ENCODE measurements around the gene ACAD11.
A peak's percentile ranks its signal among the peaks of the same experiment; 100 is the strongest.

The ACAD11 gene, protein sequence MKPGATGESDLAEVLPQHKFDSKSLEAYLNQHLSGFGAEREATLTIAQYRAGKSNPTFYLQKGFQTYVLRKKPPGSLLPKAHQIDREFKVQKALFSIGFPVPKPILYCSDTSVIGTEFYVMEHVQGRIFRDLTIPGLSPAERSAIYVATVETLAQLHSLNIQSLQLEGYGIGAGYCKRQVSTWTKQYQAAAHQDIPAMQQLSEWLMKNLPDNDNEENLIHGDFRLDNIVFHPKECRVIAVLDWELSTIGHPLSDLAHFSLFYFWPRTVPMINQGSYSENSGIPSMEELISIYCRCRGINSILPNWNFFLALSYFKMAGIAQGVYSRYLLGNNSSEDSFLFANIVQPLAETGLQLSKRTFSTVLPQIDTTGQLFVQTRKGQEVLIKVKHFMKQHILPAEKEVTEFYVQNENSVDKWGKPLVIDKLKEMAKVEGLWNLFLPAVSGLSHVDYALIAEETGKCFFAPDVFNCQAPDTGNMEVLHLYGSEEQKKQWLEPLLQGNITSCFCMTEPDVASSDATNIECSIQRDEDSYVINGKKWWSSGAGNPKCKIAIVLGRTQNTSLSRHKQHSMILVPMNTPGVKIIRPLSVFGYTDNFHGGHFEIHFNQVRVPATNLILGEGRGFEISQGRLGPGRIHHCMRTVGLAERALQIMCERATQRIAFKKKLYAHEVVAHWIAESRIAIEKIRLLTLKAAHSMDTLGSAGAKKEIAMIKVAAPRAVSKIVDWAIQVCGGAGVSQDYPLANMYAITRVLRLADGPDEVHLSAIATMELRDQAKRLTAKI

DNA sequence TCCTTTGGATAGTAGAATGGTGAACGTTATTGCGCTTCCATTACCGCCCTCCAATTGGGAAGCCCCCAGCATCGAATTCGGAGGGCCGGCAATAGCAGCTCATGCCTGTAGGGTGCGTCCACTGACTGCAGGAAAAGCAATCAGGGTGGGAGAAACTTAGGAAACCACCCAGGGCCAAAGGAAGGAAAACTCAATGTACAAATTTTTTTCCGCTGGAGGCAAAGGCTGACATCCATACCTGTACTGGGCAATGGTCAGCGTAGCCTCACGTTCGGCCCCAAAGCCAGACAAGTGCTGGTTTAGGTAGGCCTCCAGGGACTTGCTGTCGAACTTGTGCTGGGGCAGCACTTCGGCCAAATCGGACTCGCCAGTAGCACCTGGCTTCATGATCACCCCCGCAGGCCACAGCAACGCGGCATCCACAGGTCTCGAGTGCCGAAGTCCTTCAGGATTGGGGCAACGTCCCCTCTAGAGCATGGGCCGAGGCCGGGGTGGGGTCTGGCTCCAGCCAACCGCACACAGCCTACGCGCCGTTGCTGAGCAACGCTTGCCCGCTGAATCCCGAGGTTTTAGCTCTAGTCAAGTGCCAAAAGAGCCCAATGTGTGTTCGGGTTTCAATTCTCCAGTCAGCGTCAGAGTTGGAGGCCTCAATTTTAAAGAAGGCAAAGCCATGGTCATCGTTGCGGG lies at the start of gene ACAD11:
ACAD11 (minus strand) TSS at position 445 of the 687 bp plus-strand sequence; CDS start at position 387, 58 bp downstream.
- peak; percentile 12 for DNase-seq (ENCODE audit: low read depth)

- DNase-seq (ENCODE audit: low read depth): no peak
Measured at GRCh38 chr3:132703733-132704132, 44.1 kb upstream of the ACAD11 start.

DNA sequence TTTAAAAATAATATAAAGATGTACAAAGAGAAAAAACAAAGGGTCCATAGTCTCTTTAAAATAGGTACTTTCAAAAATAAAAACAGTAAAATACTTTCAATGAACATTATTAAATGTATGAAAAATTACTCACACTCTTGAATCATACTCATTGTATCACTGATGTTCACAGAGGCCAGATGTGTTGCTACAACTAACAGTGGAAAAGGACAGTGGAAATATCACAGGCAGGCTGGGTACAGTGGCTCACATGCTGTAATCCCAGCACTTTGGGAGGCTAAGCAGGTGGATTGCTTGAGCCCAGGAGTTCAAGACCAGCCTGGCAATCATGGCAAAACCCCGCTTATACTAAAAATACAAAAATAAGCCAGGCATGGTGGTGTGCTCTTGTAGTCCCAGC lies 35.8 kb upstream of the ACAD11 start:
- no peak for DNase-seq (ENCODE audit: low read depth)

DNA sequence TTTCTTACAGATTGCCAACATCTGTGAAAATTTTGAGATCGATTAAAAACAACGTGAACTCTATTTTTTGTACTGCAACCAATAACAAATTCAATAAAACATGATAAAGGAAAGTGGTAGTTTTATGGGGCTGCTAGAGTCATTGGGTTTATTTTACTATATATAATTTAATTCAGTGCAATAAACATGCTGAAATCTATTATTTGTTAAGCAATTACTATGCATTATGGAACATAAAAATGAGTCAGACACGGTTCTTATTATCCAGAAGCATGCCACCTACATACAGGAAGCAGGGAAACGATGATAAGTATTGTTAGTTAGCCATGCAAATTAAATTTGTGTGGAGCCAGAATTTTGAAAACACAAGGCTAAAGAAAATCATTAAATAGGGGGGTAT lies 35.4 kb upstream of the ACAD11 start:
- DNase-seq (ENCODE audit: low read depth): no peak

- no peak for DNase-seq (ENCODE audit: low read depth)
Measured at GRCh38 chr3:132690040-132690439, 30.4 kb upstream of the ACAD11 start.

DNA sequence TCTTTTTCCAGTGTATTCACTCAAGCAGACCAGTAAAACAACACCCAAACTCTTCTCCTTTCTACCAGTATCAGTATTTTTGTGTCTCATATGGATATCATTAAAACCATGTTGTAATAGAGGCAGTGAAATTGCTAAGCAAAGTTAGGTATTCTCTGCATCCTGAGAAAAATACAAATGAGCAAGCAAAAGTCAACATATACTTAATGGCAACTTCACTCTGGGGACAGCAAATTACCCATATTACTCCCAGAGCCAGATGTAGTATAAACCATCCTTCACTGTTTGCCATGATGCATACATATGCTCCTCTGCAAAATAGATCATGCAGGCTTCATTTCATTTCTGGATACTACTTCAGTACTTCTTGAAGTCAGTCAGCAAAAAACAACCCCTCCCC lies 22.6 kb upstream of the ACAD11 start:
- no peak for DNase-seq (ENCODE audit: low read depth)

DNA sequence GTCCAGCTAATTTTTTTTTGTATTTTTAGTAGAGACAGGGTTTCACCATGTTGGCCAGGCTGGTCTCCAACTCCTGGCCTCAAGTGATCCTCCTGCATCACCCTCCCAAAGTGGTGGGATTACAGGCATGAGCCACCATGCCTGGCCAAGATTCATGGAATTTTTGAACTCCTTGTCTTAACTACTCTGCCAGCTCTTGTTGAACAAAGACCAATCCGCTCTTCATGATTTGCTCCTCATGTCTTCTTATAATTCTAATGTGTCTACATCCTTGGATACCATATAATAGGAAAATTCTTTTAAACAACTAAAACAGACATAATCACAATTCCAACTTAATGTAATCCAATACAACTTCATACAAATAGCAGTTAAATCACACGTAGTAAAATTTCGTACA lies 21.8 kb upstream of the ACAD11 start:
- DNase-seq (ENCODE audit: low read depth): no peak

DNA sequence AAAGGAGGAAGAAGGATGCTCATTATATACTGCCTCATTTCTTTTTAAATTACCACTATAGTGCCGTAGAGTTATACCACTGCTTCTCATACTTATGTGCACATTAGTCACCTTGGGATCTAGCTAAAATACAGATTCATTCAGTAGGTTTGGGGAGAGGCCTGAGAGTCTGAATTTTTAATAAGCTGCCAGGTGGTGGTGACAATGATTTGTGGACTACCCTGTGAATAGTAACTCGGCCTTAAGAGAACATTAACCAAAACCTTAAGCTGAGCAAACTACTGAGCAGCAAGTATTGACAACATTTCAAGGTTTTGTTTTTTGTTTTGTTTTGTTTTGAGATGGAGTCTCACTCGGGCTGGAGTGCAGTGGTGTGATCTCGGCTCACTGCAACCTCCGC lies 20.3 kb upstream of the ACAD11 start:
- DNase-seq (ENCODE audit: low read depth): no peak

DNA sequence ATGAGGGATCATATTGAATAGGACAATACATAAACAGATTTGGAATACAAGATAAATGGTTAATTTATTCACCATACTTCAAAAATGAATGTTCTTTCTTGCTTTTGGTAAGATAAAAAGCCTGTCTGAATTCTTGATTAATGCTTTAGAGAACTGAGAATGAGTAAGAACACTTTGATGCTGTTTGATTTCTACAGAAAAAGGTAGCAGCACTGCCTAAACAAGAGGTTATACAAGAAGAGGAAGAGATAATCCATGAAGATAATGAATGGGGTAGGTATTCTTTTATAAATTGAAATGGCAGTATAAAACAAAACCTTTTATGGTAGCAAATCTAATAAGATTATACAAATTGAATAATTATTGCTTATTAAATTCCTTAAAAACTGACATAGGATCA lies 15.8 kb upstream of the ACAD11 start:
- no peak for DNase-seq (ENCODE audit: low read depth)

DNA sequence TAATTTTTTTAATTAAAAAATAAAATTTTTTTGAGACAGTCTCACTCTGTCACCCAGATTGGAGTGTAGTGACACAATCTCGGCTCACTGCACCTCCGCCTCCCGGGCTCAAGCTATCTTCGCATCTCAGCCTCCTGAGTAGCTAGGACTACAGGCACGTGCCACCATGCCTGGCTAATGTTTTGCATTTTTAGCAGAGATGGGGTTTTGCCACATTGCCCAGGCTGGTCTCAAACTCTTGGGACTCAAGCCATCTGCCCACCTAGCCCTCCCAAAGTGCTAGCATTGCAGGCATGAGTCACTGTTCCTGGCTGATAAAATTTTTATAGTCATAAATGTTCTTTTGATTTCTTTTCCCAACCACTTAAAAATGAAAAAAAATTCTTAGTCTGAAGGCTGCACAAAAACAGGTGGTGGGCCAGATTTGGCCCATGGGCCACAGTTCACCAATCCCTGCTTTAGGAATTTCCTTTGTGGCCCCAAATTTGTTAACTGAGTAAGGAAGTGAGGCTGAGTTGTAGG lies 9.7 kb upstream of the ACAD11 start:
- DNase-seq (ENCODE audit: low read depth): no peak

GRCh38 chr3:132665230-132665745 lies 5.7 kb upstream of the ACAD11 start:
- DNase-seq (ENCODE audit: low read depth): no peak

GRCh38 chr3:132662212-132662611 lies 2.6 kb upstream of the ACAD11 start:
- no peak for DNase-seq (ENCODE audit: low read depth)

DNA sequence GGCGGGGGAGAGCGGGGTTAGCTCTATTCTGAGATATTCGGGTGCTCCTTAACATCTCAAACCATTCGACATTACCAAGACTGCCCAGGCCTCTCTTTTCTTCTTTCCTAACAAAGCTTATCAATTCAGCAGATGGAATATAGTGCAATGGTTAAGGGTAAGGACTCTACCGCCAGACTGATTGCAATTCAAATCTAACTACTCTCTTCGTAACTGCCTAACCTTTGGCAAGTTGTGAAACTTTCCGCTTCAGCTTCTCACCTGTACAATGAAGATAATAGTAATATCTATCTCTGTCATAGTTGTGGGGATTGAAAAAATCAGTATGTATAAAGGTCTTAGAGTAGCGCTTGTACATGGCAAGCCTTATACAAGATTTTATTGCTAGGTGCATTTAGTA lies 1.5 kb upstream of the ACAD11 start:
- no peak for DNase-seq (ENCODE audit: low read depth)

GRCh38 chr3:132660811-132661070 lies 1.1 kb upstream of the ACAD11 start:
- DNase-seq (ENCODE audit: low read depth): no peak

DNA sequence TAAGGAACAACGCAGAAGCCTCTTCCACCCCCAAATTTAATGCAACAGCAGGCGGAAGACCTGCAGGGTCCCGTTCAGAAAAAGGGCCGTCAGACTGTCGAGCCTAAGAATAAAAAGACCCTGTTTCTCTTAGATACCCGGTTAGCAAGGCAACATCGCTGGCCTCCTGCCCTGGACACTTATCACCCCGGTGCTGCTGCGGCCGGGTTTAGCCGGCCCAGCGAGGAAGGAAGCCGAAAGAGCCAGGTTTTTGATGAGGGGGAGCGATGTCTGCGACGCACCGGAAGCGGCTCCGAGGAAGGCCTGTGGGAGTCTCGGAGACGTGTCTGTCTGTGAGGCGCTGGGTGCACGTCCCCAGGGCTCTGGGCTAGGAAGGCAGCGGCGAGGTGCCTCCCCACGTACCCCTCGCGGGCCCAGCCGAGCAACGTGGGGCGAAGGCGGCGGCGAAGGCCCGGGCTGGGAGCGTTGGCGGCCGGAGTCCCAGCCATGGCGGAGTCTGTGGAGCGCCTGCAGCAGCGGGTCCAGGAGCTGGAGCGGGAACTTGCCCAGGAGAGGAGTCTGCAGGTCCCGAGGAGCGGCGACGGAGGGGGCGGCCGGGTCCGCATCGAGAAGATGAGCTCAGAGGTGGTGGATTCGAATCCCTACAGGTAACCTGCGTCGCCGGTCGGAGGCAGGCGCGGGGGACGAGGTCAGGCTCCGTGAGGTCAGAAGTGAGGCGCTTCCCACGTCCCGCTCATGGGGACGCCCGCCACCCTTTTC lies 622 bp upstream of the ACAD11 start, which contains the start of gene UBA5:
UBA5 (plus strand) TSS at position 278 of the 759 bp plus-strand sequence; CDS start at position 487, 209 bp downstream.
- peak; percentile 61 for DNase-seq (ENCODE audit: low read depth)

DNA sequence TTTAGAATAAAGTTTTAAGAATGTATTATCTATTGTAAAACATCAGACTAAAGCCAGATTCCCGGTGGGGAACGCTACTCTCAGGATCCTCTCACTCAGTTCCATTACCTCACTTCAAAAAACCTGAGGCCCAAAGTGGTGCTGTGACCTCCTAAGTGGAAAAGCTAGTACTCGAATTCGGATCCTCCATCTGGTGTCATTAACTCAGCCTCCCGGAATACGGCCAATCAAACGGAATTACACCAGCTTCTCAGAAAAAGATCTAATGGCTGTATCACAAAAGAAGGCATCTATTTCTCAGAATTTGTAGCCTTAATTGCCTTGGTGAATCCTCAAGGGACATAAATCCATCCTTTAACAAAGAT lies 627 bp downstream of the ACAD11 start:
- DNase-seq (ENCODE audit: low read depth): no peak

DNA sequence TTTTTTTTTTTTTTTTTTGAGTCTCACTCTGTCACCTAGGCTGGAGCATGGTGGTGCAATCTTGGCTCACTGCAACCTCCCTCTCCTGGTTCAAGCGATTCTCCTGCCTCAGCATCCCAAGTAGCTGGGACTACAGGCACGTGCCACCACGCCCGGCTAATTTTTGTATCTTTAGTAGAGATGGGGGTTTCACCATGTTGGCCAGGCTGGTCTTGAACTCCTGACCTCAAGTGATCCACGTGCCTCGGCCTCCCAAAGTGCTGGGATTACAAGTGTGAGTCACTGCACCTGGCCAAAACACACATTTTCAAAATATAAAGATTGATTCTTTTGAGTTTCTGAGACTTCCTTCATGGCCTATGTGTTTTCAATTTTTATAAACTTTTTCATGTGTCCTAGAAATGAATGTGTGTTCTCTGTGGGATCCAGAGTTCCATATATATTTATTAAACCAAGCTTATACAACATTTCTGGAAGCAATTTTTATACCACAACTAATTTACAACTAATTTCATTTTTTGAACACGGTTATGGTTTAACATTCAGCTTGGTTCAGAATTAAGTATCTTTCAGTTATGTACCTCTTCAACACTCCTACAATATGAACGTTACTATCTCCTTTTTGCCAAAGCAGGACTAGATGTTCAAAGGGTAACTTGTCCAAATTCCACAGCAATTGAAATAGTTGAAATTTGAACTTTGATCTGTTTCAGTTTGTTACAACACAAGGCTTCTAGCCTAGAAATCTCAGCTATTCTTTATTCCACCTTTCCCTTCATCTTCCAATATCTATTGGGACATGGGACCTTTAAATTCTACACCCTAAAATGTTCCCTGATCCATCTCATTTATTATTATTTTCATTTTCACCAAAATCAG lies 1.5 kb downstream of the ACAD11 start:
- no peak for DNase-seq (ENCODE audit: low read depth)

- no peak for DNase-seq (ENCODE audit: low read depth)
Measured at GRCh38 chr3:132655471-132655870, 4.1 kb downstream of the ACAD11 start.

- DNase-seq (ENCODE audit: low read depth): no peak
Measured at GRCh38 chr3:132654721-132655120, 4.9 kb downstream of the ACAD11 start.

- DNase-seq (ENCODE audit: low read depth): no peak
Measured at GRCh38 chr3:132654190-132654589, 5.4 kb downstream of the ACAD11 start.

Measured in activated T-helper 9 cell treated with anti-CD3 and anti-CD28 coated beads, Interleukin-2, amount 50 U/mL, for 16 hours (primary cell).